Liver (tissue), 9 donors: Measurements from ENCODE around the gene SEMA4D. TPM values are rescaled to one million over a fixed set of nuclear protein-coding genes. Genes with fewer than 3 reads are reported as not detected.

ENCODE experiments used
- DNase-seq: peaks from one replicate; pipeline ENCODE4 v3.0.0-alpha.2; 2017; ENCODE audit warnings: low spot score
- H3K27ac ChIP-seq, 2 donors: one replicate each; pipeline ENCODE4 v1.7.0; 2013; ENCODE audit warnings: inconsistent platforms in 2 of 2, low read length in 2 of 2, control low read depth in 1 of 2, low read depth in 1 of 2, mild to moderate bottlenecking in 1 of 2
- H3K27me3 ChIP-seq, 4 donors: one replicate each; pipeline versions ENCODE4 v1.6.1 to v1.7.0; 2013; ENCODE audit warnings: low read length in 3 of 4, inconsistent platforms in 1 of 4, mild to moderate bottlenecking in 1 of 4, moderate library complexity in 1 of 4; ENCODE audit not compliant: control insufficient read depth in 4 of 4, insufficient read depth in 4 of 4
- H3K36me3 ChIP-seq, 4 donors: one replicate each; pipeline versions ENCODE4 v1.6.1 to v1.7.0; 2013; ENCODE audit warnings: low read length in 3 of 4, mild to moderate bottlenecking in 3 of 4, low read depth in 1 of 4, moderate library complexity in 1 of 4; ENCODE audit not compliant: control insufficient read depth in 4 of 4, insufficient read depth in 3 of 4
- H3K4me1 ChIP-seq, 4 donors: one replicate each; pipeline versions ENCODE4 v1.6.1 to v1.7.0; 2013; ENCODE audit warnings: low read length in 3 of 4, mild to moderate bottlenecking in 3 of 4, moderate library complexity in 1 of 4; ENCODE audit not compliant: control insufficient read depth in 4 of 4, insufficient read depth in 4 of 4
- H3K4me3 ChIP-seq, 3 donors: one replicate each; pipeline versions ENCODE4 v1.6.1 to v1.7.0; 2013; ENCODE audit warnings: low read length in 3 of 3, control low read depth in 1 of 3, low read depth in 1 of 3, mild to moderate bottlenecking in 1 of 3
- H3K9ac ChIP-seq, 2 donors: one replicate each; pipeline ENCODE4 v1.7.0; 2013; ENCODE audit warnings: low read length in 2 of 2, mild to moderate bottlenecking in 2 of 2, moderate library complexity in 2 of 2, control low read depth in 1 of 2, low read depth in 1 of 2
- H3K9me3 ChIP-seq, 4 donors: one replicate each; pipeline versions ENCODE4 v1.6.1 to v1.7.0; 2013; ENCODE audit warnings: low read length in 3 of 4; ENCODE audit not compliant: control insufficient read depth in 4 of 4
- FOXA1 ChIP-seq: IDR thresholded peaks from 2 replicates; pipeline ENCODE4 v1.6.1; 2016; ENCODE audit warnings: antibody characterized with exemption
- FOXA2 ChIP-seq: IDR thresholded peaks from 2 replicates; pipeline ENCODE4 v1.6.1; 2016; ENCODE audit warnings: antibody characterized with exemption
- GABPA ChIP-seq, 2 donors: IDR thresholded peaks in 1 of 2; conservative IDR thresholded peaks in 1 of 2; 2 replicates each; pipeline ENCODE4 v1.6.1; 2016; ENCODE audit warnings: antibody characterized with exemption in 2 of 2, mild to moderate bottlenecking in 1 of 2, moderate library complexity in 1 of 2
- HNF4A ChIP-seq, 2 donors: conservative IDR thresholded peaks; 2 replicates each; pipeline ENCODE4 v1.6.1; 2016; ENCODE audit warnings: antibody characterized with exemption in 2 of 2, mild to moderate bottlenecking in 2 of 2
- HNF4G ChIP-seq: IDR thresholded peaks from 2 replicates; pipeline ENCODE4 v1.6.1; 2016; ENCODE audit warnings: antibody characterized with exemption
- JUND ChIP-seq, 2 donors: IDR thresholded peaks; 2 replicates each; pipeline ENCODE4 v1.6.1; 2016; ENCODE audit warnings: antibody characterized with exemption in 2 of 2
- NR2F2 ChIP-seq: IDR thresholded peaks from 2 replicates; pipeline ENCODE4 v1.6.1; 2016; ENCODE audit warnings: antibody characterized with exemption
- RAD21 ChIP-seq, 2 donors: IDR thresholded peaks; 2 replicates each; pipeline ENCODE4 v1.6.1; 2016; ENCODE audit warnings: antibody characterized with exemption in 2 of 2, mild to moderate bottlenecking in 2 of 2
- RXRA ChIP-seq, 2 donors: IDR thresholded peaks; 2 replicates each; pipeline ENCODE4 v1.6.1; 2017 to 2018; ENCODE audit warnings: antibody characterized with exemption in 2 of 2, mild to moderate bottlenecking in 1 of 2
- SP1 ChIP-seq: IDR thresholded peaks from 2 replicates; pipeline ENCODE4 v1.6.1; 2018; ENCODE audit warnings: antibody characterized with exemption, mild to moderate bottlenecking
- TAF1 ChIP-seq: conservative IDR thresholded peaks from 2 replicates; pipeline ENCODE4 v1.6.1; 2016; ENCODE audit warnings: antibody characterized with exemption, mild to moderate bottlenecking
- YY1 ChIP-seq: IDR thresholded peaks from 2 replicates; pipeline ENCODE4 v1.6.1; 2016; ENCODE audit warnings: antibody characterized with exemption, mild to moderate bottlenecking
- WGBS: extraction: QIAGEN DNeasy Blood & Tissue Kit; methylation state at CpG from one replicate; pipeline ENCODE4 v1.1.7; 2013; 5-methylcytosine and 5-hydroxymethylcytosine counted together
- polyA plus RNA-seq, 2 donors: library from polyadenylated mRNA; stranded (reverse) in 1 of 2; unstranded in 1 of 2; fragments of 200-250 nt in 1 of 2; fragments of >200 nt in 1 of 2; fragmentation: Nextera tagmentation in 1 of 2; extraction: Ambion mirVana in 1 of 2; gene quantifications; one replicate each; pipeline versions ENCODE4 v1.2.1 to v1.2.3, GENCODE V29; 2013 to 2015
- total RNA-seq, 2 donors: library from RNA; depleted of rRNA; stranded (reverse); fragments of >200 nt; gene quantifications; one replicate each; pipeline ENCODE4 v1.2.3, GENCODE V29; 2014
- TF ChIP-seq, protein P1 (sequence below): IDR thresholded peaks from 2 replicates; pipeline ENCODE4 v1.6.1; 2016; ENCODE audit warnings: antibody characterized with exemption
- TF ChIP-seq, protein P2 (sequence below): IDR thresholded peaks from 2 replicates; pipeline ENCODE4 v1.6.1; 2016; ENCODE audit warnings: antibody characterized with exemption
- TF ChIP-seq, protein P3 (sequence below): fragments of 150-350 bp; IDR thresholded peaks from 2 replicates; pipeline ENCODE4 v1.5.1; 2017; ENCODE audit warnings: improper control_type of control experiment, low read depth, low read length; ENCODE audit not compliant: missing input control
- TF ChIP-seq, protein P4 (sequence below): IDR thresholded peaks from 2 replicates; pipeline ENCODE4 v1.6.1; 2016; ENCODE audit warnings: antibody characterized with exemption
- TF ChIP-seq, protein P5 (sequence below): IDR thresholded peaks from 2 replicates; pipeline ENCODE4 v1.6.1; 2016; ENCODE audit warnings: antibody characterized with exemption, mild to moderate bottlenecking
- donor health status: healthy.
- donor health status: healthy.
- donor health status: healthy.
- donor health status: healthy.
- donor health status: healthy.

Gene SEMA4D
- total and polyA plus RNA-seq, 4 donors = 1.4 to 12.0 (median 4.1) TPM

DNA sequence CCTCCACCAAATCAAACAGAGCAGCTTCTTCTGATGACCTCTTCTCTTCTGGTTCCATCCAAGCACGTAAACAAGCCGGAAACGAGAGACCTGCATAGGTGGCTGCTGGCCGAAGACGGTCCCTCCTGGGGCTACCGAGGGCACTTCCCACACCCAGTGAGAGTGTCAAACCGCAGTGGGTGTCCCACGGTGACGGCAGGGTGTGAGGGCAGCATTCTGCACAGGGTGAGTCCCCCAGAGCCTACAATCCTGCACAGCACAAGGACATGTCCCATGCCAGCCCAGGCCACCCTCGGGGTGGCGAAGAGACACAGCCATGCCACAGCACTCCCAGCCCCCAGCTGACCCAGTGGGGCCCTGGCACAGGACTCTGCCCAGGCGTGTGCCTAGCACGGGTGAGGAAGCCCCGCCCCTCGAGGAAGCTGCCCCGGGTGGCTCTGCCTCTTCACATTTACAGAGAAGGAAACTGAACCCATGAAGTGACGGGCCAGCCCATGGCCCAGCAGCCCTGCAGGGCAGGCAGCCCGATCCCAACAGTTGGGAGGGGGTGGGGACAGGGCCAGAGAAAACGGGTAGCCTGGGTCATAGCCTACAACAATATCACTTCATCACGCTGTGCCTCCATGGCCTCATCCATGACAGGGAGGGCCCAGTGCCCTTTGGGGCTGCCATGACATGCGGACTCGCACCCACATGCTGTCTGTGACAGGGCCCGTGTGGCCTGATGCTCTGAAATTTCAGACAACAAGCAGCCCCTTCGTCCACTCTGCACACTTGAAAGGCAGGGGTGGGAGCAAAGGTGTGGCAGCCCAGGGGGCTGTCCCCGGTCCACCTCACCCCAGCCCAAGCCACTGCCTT lies 43.2 kb downstream of the SEMA4D start:
- H3K4me1 ChIP-seq = no peaks in the 10 kb centered on the region
- no peak overlapping the region for H3K4me3 ChIP-seq
- H3K9ac ChIP-seq = no peak overlapping the region
- TF ChIP-seq RXRA (IDR thresholded peaks at IDR 0.05) = no peak
- no peak for TF ChIP-seq FOXA2
- no peak for TF ChIP-seq RAD21 (IDR thresholded peaks at IDR 0.05)
- TF ChIP-seq, protein P1, sequence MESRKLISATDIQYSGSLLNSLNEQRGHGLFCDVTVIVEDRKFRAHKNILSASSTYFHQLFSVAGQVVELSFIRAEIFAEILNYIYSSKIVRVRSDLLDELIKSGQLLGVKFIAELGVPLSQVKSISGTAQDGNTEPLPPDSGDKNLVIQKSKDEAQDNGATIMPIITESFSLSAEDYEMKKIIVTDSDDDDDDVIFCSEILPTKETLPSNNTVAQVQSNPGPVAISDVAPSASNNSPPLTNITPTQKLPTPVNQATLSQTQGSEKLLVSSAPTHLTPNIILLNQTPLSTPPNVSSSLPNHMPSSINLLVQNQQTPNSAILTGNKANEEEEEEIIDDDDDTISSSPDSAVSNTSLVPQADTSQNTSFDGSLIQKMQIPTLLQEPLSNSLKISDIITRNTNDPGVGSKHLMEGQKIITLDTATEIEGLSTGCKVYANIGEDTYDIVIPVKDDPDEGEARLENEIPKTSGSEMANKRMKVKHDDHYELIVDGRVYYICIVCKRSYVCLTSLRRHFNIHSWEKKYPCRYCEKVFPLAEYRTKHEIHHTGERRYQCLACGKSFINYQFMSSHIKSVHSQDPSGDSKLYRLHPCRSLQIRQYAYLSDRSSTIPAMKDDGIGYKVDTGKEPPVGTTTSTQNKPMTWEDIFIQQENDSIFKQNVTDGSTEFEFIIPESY = no peak
- TF ChIP-seq TAF1 = no peak
- TF ChIP-seq SP1 = no peak
- TF ChIP-seq, protein P2, sequence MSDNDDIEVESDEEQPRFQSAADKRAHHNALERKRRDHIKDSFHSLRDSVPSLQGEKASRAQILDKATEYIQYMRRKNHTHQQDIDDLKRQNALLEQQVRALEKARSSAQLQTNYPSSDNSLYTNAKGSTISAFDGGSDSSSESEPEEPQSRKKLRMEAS = no peak
- no peak for TF ChIP-seq JUND (IDR thresholded peaks at IDR 0.05)
- TF ChIP-seq FOXA1 = no peak
- TF ChIP-seq, protein P3, sequence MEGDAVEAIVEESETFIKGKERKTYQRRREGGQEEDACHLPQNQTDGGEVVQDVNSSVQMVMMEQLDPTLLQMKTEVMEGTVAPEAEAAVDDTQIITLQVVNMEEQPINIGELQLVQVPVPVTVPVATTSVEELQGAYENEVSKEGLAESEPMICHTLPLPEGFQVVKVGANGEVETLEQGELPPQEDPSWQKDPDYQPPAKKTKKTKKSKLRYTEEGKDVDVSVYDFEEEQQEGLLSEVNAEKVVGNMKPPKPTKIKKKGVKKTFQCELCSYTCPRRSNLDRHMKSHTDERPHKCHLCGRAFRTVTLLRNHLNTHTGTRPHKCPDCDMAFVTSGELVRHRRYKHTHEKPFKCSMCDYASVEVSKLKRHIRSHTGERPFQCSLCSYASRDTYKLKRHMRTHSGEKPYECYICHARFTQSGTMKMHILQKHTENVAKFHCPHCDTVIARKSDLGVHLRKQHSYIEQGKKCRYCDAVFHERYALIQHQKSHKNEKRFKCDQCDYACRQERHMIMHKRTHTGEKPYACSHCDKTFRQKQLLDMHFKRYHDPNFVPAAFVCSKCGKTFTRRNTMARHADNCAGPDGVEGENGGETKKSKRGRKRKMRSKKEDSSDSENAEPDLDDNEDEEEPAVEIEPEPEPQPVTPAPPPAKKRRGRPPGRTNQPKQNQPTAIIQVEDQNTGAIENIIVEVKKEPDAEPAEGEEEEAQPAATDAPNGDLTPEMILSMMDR = no peak
- TF ChIP-seq, protein P4, sequence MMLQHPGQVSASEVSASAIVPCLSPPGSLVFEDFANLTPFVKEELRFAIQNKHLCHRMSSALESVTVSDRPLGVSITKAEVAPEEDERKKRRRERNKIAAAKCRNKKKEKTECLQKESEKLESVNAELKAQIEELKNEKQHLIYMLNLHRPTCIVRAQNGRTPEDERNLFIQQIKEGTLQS = no peak
- TF ChIP-seq HNF4A (conservative IDR thresholded peaks at IDR 0.05) = no peak
- no peak for TF ChIP-seq YY1
- TF ChIP-seq, protein P5, sequence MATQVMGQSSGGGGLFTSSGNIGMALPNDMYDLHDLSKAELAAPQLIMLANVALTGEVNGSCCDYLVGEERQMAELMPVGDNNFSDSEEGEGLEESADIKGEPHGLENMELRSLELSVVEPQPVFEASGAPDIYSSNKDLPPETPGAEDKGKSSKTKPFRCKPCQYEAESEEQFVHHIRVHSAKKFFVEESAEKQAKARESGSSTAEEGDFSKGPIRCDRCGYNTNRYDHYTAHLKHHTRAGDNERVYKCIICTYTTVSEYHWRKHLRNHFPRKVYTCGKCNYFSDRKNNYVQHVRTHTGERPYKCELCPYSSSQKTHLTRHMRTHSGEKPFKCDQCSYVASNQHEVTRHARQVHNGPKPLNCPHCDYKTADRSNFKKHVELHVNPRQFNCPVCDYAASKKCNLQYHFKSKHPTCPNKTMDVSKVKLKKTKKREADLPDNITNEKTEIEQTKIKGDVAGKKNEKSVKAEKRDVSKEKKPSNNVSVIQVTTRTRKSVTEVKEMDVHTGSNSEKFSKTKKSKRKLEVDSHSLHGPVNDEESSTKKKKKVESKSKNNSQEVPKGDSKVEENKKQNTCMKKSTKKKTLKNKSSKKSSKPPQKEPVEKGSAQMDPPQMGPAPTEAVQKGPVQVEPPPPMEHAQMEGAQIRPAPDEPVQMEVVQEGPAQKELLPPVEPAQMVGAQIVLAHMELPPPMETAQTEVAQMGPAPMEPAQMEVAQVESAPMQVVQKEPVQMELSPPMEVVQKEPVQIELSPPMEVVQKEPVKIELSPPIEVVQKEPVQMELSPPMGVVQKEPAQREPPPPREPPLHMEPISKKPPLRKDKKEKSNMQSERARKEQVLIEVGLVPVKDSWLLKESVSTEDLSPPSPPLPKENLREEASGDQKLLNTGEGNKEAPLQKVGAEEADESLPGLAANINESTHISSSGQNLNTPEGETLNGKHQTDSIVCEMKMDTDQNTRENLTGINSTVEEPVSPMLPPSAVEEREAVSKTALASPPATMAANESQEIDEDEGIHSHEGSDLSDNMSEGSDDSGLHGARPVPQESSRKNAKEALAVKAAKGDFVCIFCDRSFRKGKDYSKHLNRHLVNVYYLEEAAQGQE = no peak
- TF ChIP-seq NR2F2 = no peak
- TF ChIP-seq GABPA (IDR thresholded peaks at IDR 0.05 in 1 of 2, conservative IDR thresholded peaks at IDR 0.05 in 1 of 2) = no peak
- TF ChIP-seq HNF4G = no peak
- no peaks in the 10 kb centered on the region for H3K27me3 ChIP-seq
- no peak overlapping the region for H3K27ac ChIP-seq
- no peaks in the 10 kb centered on the region for H3K36me3 ChIP-seq
- no peak for DNase-seq
- 91% methylated on average over 25 of the region's 25 CpGs for WGBS
- no peaks in the 10 kb centered on the region for H3K9me3 ChIP-seq
